Neural cell (in vitro differentiated cells): Measurements from ENCODE around the gene KLF16. TPM values are rescaled to one million over a fixed set of nuclear protein-coding genes. Genes with fewer than 3 reads are reported as not detected.

Experiments used
- H2AFZ ChIP-seq: fragments of 200-600, 300-800 bp; sonication (generic), shearing (Covaris generic); 2 replicates; pipeline ENCODE4 v1.6.0; 2014; ENCODE audit warnings: low read depth, mild to moderate bottlenecking, antibody characterized with exemption, low read length, moderate library complexity
- H3F3A ChIP-seq: fragments of 200-600 bp; shearing (Covaris generic); 2 replicates; pipeline ENCODE4 v1.6.1; 2016; ENCODE audit warnings: mild to moderate bottlenecking, moderate library complexity, mixed read lengths, antibody characterized with exemption, low read length; ENCODE audit not compliant: insufficient read depth, poor library complexity, severe bottlenecking
- H3K27ac ChIP-seq: fragments of 200-600, 300-800 bp; sonication (generic), shearing (Covaris generic); 2 replicates; pipeline ENCODE4 v1.5.1; 2014; ENCODE audit warnings: mild to moderate bottlenecking, low read length, moderate library complexity
- H3K27me3 ChIP-seq: fragments of 300-800, 200-600 bp; sonication (generic), shearing (Covaris generic); 2 replicates; pipeline ENCODE4 v1.6.0; 2014; ENCODE audit warnings: mild to moderate bottlenecking, low read depth, low read length, moderate library complexity; ENCODE audit not compliant: insufficient read depth
- H3K36me3 ChIP-seq: fragments of 300-800, 200-600 bp; sonication (generic), shearing (Covaris generic); 2 replicates; pipeline ENCODE4 v1.5.1; 2014; ENCODE audit warnings: mild to moderate bottlenecking, antibody characterized with exemption, low read length, moderate library complexity; ENCODE audit not compliant: insufficient read depth
- H3K4me2 ChIP-seq: fragments of 300-800, 200-600 bp; sonication (generic), shearing (Covaris generic); 2 replicates; pipeline ENCODE4 v1.6.0; 2014; ENCODE audit warnings: mild to moderate bottlenecking, low read length
- H3K4me3 ChIP-seq: fragments of 300-800, 200-600 bp; sonication (generic), shearing (Covaris generic); 2 replicates; pipeline ENCODE4 v1.5.1; 2014; ENCODE audit warnings: mild to moderate bottlenecking, low read length, moderate library complexity
- H3K79me2 ChIP-seq: fragments of 200-600 bp; shearing (Covaris generic); replicated peaks from 2 replicates; pipeline ENCODE4 v1.6.0; 2014; ENCODE audit warnings: mild to moderate bottlenecking, low read length, moderate library complexity; ENCODE audit not compliant: insufficient read depth
- H3K9ac ChIP-seq: fragments of 300-800, 200-600 bp; sonication (generic), shearing (Covaris generic); 2 replicates; pipeline ENCODE4 v1.6.1; 2016; ENCODE audit warnings: mild to moderate bottlenecking, low read length, mixed read lengths
- H3K9me2 ChIP-seq: fragments of 200-600 bp; shearing (Covaris generic); 2 replicates; pipeline ENCODE4 v1.6.1; 2016; ENCODE audit warnings: mild to moderate bottlenecking, low read length, mixed read lengths; ENCODE audit not compliant: insufficient read depth
- H3K9me3 ChIP-seq: fragments of 200-600, 300-800 bp; sonication (generic), shearing (Covaris generic); 2 replicates; pipeline ENCODE4 v1.6.1; 2016; ENCODE audit warnings: mild to moderate bottlenecking, mixed run types, low read length, moderate library complexity, mixed read lengths
- H4K20me1 ChIP-seq: fragments of 200-600 bp; shearing (Covaris generic); 2 replicates; pipeline ENCODE4 v1.6.1; 2016; ENCODE audit warnings: mild to moderate bottlenecking, mixed run types; ENCODE audit not compliant: insufficient read depth
- CTCF ChIP-seq: fragments of 450-650 bp; IDR thresholded peaks from 2 replicates; pipeline ENCODE4 v1.5.1; 2014; ENCODE audit warnings: antibody characterized with exemption, mild to moderate bottlenecking, moderate library complexity; ENCODE audit not compliant: poor library complexity, severe bottlenecking
- EP300 ChIP-seq: fragments of 450-650 bp; conservative IDR thresholded peaks from 2 replicates; pipeline ENCODE4 v1.6.1; 2014; ENCODE audit warnings: antibody characterized with exemption, mild to moderate bottlenecking, moderate library complexity; ENCODE audit not compliant: poor library complexity, severe bottlenecking
- EZH2 ChIP-seq: fragments of 200-600, 300-800 bp; shearing (Covaris generic), sonication (generic); IDR thresholded peaks from 2 replicates; pipeline ENCODE4 v1.6.1; 2014; ENCODE audit warnings: antibody characterized with exemption, low read length, borderline replicate concordance, mild to moderate bottlenecking; ENCODE audit not compliant: insufficient read depth, poor library complexity, severe bottlenecking
- MXI1 ChIP-seq: fragments of 450-650 bp; conservative IDR thresholded peaks from 2 replicates; pipeline ENCODE4 v1.6.1; 2014; ENCODE audit warnings: antibody characterized with exemption, mild to moderate bottlenecking; ENCODE audit not compliant: poor library complexity, severe bottlenecking
- POLR2AphosphoS5 ChIP-seq: IDR thresholded peaks from 2 replicates; pipeline ENCODE4 v1.6.1; 2012
- RAD21 ChIP-seq: fragments of 450-650 bp; conservative IDR thresholded peaks from 2 replicates; pipeline ENCODE4 v1.6.1; 2014; ENCODE audit warnings: antibody characterized with exemption, mild to moderate bottlenecking, moderate library complexity
- SMC3 ChIP-seq: fragments of 450-650 bp; conservative IDR thresholded peaks from 2 replicates; pipeline ENCODE4 v1.6.1; 2014; ENCODE audit warnings: antibody characterized with exemption, mild to moderate bottlenecking, moderate library complexity; ENCODE audit not compliant: poor library complexity
- TAF1 ChIP-seq: IDR thresholded peaks from 2 replicates; pipeline ENCODE4 v1.6.1; 2012; ENCODE audit warnings: low read depth
- polyA plus RNA-seq: library from polyadenylated mRNA; depleted of rRNA; stranded (reverse); fragments of >200 nt; gene quantifications from 2 replicates; pipeline ENCODE4 v1.2.3, GENCODE V29; 2014
- TF ChIP-seq, protein P1 (sequence below): IDR thresholded peaks from 2 replicates; pipeline ENCODE4 v1.6.1; 2012; ENCODE audit warnings: borderline replicate concordance

Gene KLF16
- polyA plus RNA-seq, 1 donor from 2014 or later = 3.5 TPM

- Histone ChIP-seq H3K9me3 (no peaks in the 10 kb centered on the region), H4K20me1 (no peaks in the 10 kb centered on the region), H3K79me2 (no peaks in the 10 kb centered on the region), H3K36me3 (no peaks in the 10 kb centered on the region), H3K27ac (no peak overlapping the region), H2AFZ (no peak overlapping the region), H3K27me3 (no peaks in the 10 kb centered on the region), H3K9me2 (no peaks in the 10 kb centered on the region), H3K4me2 (no peak overlapping the region), H3K4me3 (no peak overlapping the region), H3F3A (no peaks in the 10 kb centered on the region), H3K9ac (no peak overlapping the region)
- TF ChIP-seq EP300 (no peak), RAD21 (no peak), EZH2 (no peak), MXI1 (no peak), TAF1 (no peak), POLR2AphosphoS5 (no peak), CTCF (no peak), SMC3 (no peak)
- TF ChIP-seq, protein P1, sequence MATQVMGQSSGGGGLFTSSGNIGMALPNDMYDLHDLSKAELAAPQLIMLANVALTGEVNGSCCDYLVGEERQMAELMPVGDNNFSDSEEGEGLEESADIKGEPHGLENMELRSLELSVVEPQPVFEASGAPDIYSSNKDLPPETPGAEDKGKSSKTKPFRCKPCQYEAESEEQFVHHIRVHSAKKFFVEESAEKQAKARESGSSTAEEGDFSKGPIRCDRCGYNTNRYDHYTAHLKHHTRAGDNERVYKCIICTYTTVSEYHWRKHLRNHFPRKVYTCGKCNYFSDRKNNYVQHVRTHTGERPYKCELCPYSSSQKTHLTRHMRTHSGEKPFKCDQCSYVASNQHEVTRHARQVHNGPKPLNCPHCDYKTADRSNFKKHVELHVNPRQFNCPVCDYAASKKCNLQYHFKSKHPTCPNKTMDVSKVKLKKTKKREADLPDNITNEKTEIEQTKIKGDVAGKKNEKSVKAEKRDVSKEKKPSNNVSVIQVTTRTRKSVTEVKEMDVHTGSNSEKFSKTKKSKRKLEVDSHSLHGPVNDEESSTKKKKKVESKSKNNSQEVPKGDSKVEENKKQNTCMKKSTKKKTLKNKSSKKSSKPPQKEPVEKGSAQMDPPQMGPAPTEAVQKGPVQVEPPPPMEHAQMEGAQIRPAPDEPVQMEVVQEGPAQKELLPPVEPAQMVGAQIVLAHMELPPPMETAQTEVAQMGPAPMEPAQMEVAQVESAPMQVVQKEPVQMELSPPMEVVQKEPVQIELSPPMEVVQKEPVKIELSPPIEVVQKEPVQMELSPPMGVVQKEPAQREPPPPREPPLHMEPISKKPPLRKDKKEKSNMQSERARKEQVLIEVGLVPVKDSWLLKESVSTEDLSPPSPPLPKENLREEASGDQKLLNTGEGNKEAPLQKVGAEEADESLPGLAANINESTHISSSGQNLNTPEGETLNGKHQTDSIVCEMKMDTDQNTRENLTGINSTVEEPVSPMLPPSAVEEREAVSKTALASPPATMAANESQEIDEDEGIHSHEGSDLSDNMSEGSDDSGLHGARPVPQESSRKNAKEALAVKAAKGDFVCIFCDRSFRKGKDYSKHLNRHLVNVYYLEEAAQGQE = no peak
These were observed 35.7 kb downstream of the KLF16 start for GRCh38 chr19:1827566-1828278.

DNA sequence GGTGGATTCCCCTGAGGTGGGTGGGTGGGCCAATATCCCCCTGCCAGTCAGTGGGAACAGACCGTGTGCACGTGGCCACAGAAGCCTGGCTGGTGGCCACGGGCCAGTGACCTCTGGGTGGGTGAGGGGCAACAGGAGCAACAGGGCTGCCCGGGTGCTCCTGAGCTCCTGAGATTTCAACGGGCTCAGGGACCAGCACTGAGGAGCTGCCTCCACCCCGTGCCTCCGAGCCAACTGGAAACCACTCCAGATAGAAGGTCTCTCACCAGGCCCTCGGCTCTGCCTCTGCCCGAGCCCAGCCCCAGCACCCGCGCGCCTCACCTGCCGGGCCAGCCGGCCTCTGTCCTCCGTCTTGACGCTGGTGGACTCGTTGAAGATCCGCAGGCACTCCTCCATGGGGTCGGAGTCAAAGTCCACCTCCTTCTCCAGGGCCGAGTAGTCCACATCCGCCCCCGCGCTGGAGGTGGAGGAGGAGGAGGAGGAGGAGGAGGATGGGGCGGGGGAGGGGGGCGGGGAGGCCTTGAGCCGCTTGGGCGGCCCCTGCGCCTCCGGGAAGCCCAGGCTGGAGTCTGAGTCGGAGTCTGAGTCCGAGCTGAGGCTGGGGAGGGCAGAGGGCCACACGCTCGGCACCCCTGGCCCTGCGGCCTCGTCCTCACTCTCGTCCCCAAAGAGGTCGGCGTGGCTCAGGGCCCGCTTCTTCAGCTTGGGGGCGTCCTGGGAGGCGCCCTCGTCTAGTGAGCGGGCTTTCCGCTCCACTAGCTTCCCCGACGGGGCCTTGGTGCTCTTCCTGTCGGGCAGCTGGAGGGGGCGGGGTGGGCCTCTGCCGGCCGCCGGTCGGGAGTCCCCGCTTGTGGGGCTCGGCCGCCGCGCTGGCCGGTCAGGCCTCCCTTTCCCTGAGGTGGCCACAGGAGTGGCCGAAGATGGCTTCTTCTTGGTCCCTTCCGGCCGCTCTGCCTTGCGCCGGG, 36.5 kb downstream of the KLF16 start:
- H3K9me3 ChIP-seq = no peaks in the 10 kb centered on the region
- no peaks in the 10 kb centered on the region for H3K79me2 ChIP-seq
- no peak overlapping the region for H2AFZ ChIP-seq
- no peaks in the 10 kb centered on the region for H3K9me2 ChIP-seq
- no peaks in the 10 kb centered on the region for H4K20me1 ChIP-seq
- no peak overlapping the region for H3K4me3 ChIP-seq
- no peak overlapping the region for H3K27ac ChIP-seq
- H3K4me2 ChIP-seq = no peak overlapping the region
- H3K27me3 ChIP-seq = no peaks in the 10 kb centered on the region
- no peak overlapping the region for H3K9ac ChIP-seq
- no peaks in the 10 kb centered on the region for H3K36me3 ChIP-seq
- no peaks in the 10 kb centered on the region for H3F3A ChIP-seq
- TF ChIP-seq MXI1 = no peak
- TF ChIP-seq RAD21 = no peak
- TF ChIP-seq TAF1 = no peak
- TF ChIP-seq, protein P1 = no peak
- no peak for TF ChIP-seq CTCF
- TF ChIP-seq POLR2AphosphoS5 = no peak
- no peak for TF ChIP-seq EZH2
- no peak for TF ChIP-seq SMC3
- no peak for TF ChIP-seq EP300
